Spleen (tissue), 11 donors: ENCODE results near the gene RMDN3. TPM values are rescaled to one million over a fixed set of nuclear protein-coding genes. Genes with fewer than 3 reads are reported as not detected.

Experiments used
- DNase-seq: peaks from one replicate; pipeline ENCODE4 v3.0.0-alpha.2; 2020
- H3K27ac ChIP-seq, 8 donors: fragments of 200-600 bp; sonication (generic) in 7 of 8; 1 replicate in 4 of 8; 2 replicates in 4 of 8; pipeline versions ENCODE4 v1.5.0 to v1.8.0; 2016 to 2021; ENCODE audit warnings: inconsistent platforms in 4 of 8, mild to moderate bottlenecking in 4 of 8, moderate library complexity in 1 of 8
- H3K27me3 ChIP-seq, 7 donors: fragments of 200-600 bp; sonication (generic) in 6 of 7; replicated peaks in 1 of 7; 1 replicate in 4 of 7; 2 replicates in 3 of 7; pipeline versions ENCODE4 v1.5.0 to v1.8.0; 2016 to 2021; ENCODE audit warnings: inconsistent platforms in 3 of 7, mild to moderate bottlenecking in 1 of 7
- H3K36me3 ChIP-seq, 6 donors: fragments of 200-600 bp; sonication (generic) in 5 of 6; 1 replicate in 4 of 6; 2 replicates in 2 of 6; pipeline versions ENCODE4 v1.5.0 to v1.8.0; 2016 to 2021; ENCODE audit warnings: inconsistent platforms in 2 of 6
- H3K4me1 ChIP-seq, 6 donors: fragments of 200-600 bp; sonication (generic) in 5 of 6; 1 replicate in 3 of 6; 2 replicates in 3 of 6; pipeline versions ENCODE4 v1.5.0 to v1.8.0; 2016 to 2021; ENCODE audit warnings: inconsistent platforms in 3 of 6
- H3K4me3 ChIP-seq, 8 donors: fragments of 200-600 bp; sonication (generic) in 7 of 8; 1 replicate in 4 of 8; 2 replicates in 4 of 8; pipeline versions ENCODE4 v1.5.0 to v1.8.0; 2016 to 2021; ENCODE audit warnings: inconsistent platforms in 4 of 8, mild to moderate bottlenecking in 4 of 8, moderate library complexity in 2 of 8
- H3K9me3 ChIP-seq, 8 donors: fragments of 200-600 bp; sonication (generic) in 7 of 8; 1 replicate in 4 of 8; 2 replicates in 4 of 8; pipeline versions ENCODE4 v1.5.0 to v1.8.0; 2016 to 2021; ENCODE audit warnings: inconsistent platforms in 4 of 8
- POLR2A ChIP-seq, 3 donors: fragments of 450-650 bp; IDR thresholded peaks; one replicate each; pipeline ENCODE4 v1.5.1; 2017; ENCODE audit warnings: antibody characterized with exemption in 3 of 3, mild to moderate bottlenecking in 1 of 3
- POLR2AphosphoS5 ChIP-seq, 3 donors: sonication (generic); formaldehyde crosslinking; IDR thresholded peaks; one replicate each; pipeline ENCODE4 v1.5.1; 2017; ENCODE audit warnings: antibody characterized with exemption in 3 of 3
- WGBS, 5 donors: extraction: QIAGEN DNeasy Blood & Tissue Kit in 3 of 5; methylation state at CpG; one replicate each; pipeline versions ENCODE4 v1.1.5 to v1.1.7; 2013 to 2018; 5-methylcytosine and 5-hydroxymethylcytosine counted together
- intact Hi-C: fragments of 100-400 bp; cut with DNase I; formaldehyde crosslinking; loops from one replicate; pipeline ENCODE4 v1.15.0; 2023; ENCODE audit warnings: low total_unique reads
- polyA plus RNA-seq, 3 donors: library from polyadenylated mRNA; stranded (reverse); fragments of 200-250 nt; gene quantifications; one replicate each; pipeline ENCODE4 v1.2.1, GENCODE V29; 2013
- total RNA-seq, 7 donors: library from RNA; depleted of rRNA in 3 of 7; stranded (reverse); fragments of >200 nt in 3 of 7; fragmentation: NEBNext Ultra II Directional in 4 of 7; extraction: Animal tissue kit (Norgen Biotek cat#: 25700) in 4 of 7; gene quantifications; one replicate each; pipeline versions ENCODE4 v1.1.0 to v1.2.1, GENCODE V29; 2016 to 2021
- TF ChIP-seq, protein P1 (sequence below), 11 experiments: fragments of 200-600 bp in 7 of 11; fragments of 450-650 bp in 4 of 11; sonication (generic) in 4 of 11; IDR thresholded peaks in 8 of 11; conservative IDR thresholded peaks in 3 of 11; 1 replicate in 7 of 11; 2 replicates in 4 of 11; pipeline versions ENCODE4 v1.4.0 to v1.8.0; 2016 to 2021; ENCODE audit warnings: antibody characterized with exemption in 11 of 11, inconsistent platforms in 4 of 11, mild to moderate bottlenecking in 1 of 11
- donor health status: healthy with polysubstance abuse.
- donor health status: DM: no; HTN: no; CAD: no; lungs with moderate emphysema.
- donor health status: DM: no; HTN: no; CAD: no.
- donor health status: Bipolar disorder and iron deficiency.
- donor health status: healthy.
- donor health status: DM: no; HTN: no; CAD: no.
- donor health status: DM: yes; HTN: yes; CAD: no.

The RMDN3 gene
- total and polyA plus RNA-seq, 10 donors = 13.0 to 32.2 (median 23.2) TPM

DNA sequence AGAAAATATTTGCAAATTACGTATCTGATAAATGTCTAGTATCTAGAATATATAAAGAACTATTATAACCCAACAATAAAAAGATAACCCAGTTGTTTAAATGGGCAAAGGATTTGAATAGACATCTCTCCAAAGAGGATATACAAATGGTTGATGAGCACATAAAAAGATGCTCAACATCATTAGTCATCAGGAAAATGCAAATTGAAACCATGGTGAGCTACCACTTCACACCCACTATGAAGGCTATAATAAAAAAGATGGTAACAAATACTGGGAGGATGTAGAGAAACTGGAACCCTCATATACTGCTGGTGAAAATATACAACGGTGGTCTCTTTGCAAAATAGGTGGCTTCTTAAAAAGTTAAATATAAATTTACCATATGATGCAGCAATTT is 32.1 kb downstream of the RMDN3 start:
- no peaks in the 10 kb centered on the region for H3K27me3 ChIP-seq
- intact Hi-C loops = no loop called here
- peaks cover 0 to 42% (median 0%) of the 10 kb centered on the region in 6 donors for H3K36me3 ChIP-seq
- H3K4me3 ChIP-seq = no peak overlapping the region
- TF ChIP-seq, protein P1, sequence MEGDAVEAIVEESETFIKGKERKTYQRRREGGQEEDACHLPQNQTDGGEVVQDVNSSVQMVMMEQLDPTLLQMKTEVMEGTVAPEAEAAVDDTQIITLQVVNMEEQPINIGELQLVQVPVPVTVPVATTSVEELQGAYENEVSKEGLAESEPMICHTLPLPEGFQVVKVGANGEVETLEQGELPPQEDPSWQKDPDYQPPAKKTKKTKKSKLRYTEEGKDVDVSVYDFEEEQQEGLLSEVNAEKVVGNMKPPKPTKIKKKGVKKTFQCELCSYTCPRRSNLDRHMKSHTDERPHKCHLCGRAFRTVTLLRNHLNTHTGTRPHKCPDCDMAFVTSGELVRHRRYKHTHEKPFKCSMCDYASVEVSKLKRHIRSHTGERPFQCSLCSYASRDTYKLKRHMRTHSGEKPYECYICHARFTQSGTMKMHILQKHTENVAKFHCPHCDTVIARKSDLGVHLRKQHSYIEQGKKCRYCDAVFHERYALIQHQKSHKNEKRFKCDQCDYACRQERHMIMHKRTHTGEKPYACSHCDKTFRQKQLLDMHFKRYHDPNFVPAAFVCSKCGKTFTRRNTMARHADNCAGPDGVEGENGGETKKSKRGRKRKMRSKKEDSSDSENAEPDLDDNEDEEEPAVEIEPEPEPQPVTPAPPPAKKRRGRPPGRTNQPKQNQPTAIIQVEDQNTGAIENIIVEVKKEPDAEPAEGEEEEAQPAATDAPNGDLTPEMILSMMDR (IDR thresholded peaks at IDR 0.05 in 8 of 11, conservative IDR thresholded peaks at IDR 0.05 in 3 of 11) = no peak
- no peak for TF ChIP-seq POLR2AphosphoS5 (IDR thresholded peaks at IDR 0.05)
- no peak for TF ChIP-seq POLR2A (IDR thresholded peaks at IDR 0.05)
- 83 to 91% (median 88%) methylated on average over 2 of the region's 2 CpGs for WGBS, 5 donors
- DNase-seq = no peak
- no peaks in the 10 kb centered on the region for H3K4me1 ChIP-seq
- H3K9me3 ChIP-seq = no peaks in the 10 kb centered on the region
- no peak overlapping the region for H3K27ac ChIP-seq

DNA sequence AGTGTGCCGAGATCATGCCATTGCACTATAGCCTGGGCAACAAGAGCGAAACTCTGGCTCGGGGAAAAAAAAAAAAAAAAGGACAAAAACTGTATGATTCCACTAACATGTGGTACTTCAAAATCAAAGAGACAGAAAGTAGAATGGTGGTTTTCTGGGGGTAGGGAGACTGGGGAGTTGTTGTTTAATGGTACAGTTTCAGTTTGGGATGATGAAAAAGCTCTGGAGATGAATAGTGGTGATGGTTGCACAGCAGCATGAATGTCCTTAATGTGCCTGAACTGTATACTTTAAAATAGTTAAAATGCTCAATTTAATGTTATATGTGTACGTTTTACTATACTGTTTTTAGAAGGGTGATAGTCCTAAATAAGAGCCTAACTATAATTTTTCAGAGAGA is 32.7 kb downstream of the RMDN3 start:
- Histone ChIP-seq H3K4me3 (no peak overlapping the region), H3K27ac (no peak overlapping the region), H3K9me3 (no peaks in the 10 kb centered on the region), H3K27me3 (no peaks in the 10 kb centered on the region), H3K36me3 (peaks cover 0 to 44% (median 0%) of the 10 kb centered on the region in 6 donors), H3K4me1 (no peaks in the 10 kb centered on the region)
- TF ChIP-seq, protein P1 (IDR thresholded peaks at IDR 0.05 in 8 of 11, conservative IDR thresholded peaks at IDR 0.05 in 3 of 11) = no peak
- TF ChIP-seq POLR2AphosphoS5 (IDR thresholded peaks at IDR 0.05) (no peak), POLR2A (IDR thresholded peaks at IDR 0.05) (no peak)
- WGBS, 5 donors = 87 to 96% (median 93%) methylated on average over 4 of the region's 4 CpGs
- intact Hi-C loops = no loop called here
- no peak for DNase-seq

DNA sequence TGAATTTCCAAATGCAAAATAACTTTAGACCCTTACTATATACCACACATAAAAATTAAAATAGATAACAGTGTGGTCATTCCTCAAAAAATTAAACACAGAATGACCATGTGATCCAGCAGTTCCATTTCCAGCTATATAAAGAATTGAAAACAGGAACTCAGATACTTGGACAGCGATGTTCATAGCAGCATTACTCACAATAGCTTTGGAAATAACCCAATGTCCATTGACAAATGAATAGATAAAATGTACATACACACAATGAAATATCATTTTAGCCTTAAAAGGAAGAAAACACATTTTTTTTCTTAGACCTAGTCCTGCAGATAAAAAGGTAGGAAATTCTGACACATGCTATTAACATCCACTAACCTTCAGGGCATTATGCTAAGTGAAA is 33.4 kb downstream of the RMDN3 start:
- DNase-seq = no peak
- peaks cover 0 to 44% (median 0%) of the 10 kb centered on the region in 6 donors for H3K36me3 ChIP-seq
- no peak overlapping the region for H3K27ac ChIP-seq
- no peaks in the 10 kb centered on the region for H3K27me3 ChIP-seq
- no peak overlapping the region for H3K4me3 ChIP-seq
- H3K4me1 ChIP-seq = no peaks in the 10 kb centered on the region
- 73 to 89% (median 84%) methylated on average over 1 of the region's 1 CpG for WGBS, 5 donors
- TF ChIP-seq POLR2AphosphoS5 (IDR thresholded peaks at IDR 0.05) = no peak
- no peaks in the 10 kb centered on the region for H3K9me3 ChIP-seq
- intact Hi-C loops = no loop called here

DNA sequence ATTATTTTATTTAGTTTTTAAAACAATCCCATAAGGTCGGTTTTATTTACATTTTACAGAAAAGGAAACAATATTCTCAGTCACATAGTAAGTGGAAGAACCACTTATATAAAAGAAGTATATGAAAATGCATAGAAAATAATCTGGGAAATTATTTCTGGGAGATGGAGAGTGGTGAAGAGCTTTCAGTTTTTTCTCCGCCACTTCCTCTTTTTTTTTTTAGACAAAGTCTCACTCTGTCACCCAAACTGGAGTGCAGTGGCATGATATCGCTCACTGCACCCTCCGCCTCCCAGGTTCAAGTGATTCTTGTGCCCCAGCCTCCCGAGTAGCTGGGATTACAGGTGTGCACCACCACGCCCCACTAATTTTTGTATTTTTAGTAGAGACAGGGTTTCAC is 38.9 kb downstream of the RMDN3 start:
- Histone ChIP-seq H3K27ac (no peak overlapping the region), H3K9me3 (no peaks in the 10 kb centered on the region), H3K36me3 (peaks cover 0 to 56% (median 0%) of the 10 kb centered on the region in 6 donors), H3K27me3 (no peaks in the 10 kb centered on the region), H3K4me1 (no peaks in the 10 kb centered on the region), H3K4me3 (no peak overlapping the region)
- no peak for TF ChIP-seq POLR2AphosphoS5 (IDR thresholded peaks at IDR 0.05)
- TF ChIP-seq POLR2A (IDR thresholded peaks at IDR 0.05) = no peak
- TF ChIP-seq, protein P1 (IDR thresholded peaks at IDR 0.05 in 8 of 11, conservative IDR thresholded peaks at IDR 0.05 in 3 of 11) = no peak
- 83 to 87% (median 85%) methylated on average over 6 of the region's 6 CpGs for WGBS, 5 donors
- DNase-seq = no peak
- intact Hi-C loops = no loop called here

DNA sequence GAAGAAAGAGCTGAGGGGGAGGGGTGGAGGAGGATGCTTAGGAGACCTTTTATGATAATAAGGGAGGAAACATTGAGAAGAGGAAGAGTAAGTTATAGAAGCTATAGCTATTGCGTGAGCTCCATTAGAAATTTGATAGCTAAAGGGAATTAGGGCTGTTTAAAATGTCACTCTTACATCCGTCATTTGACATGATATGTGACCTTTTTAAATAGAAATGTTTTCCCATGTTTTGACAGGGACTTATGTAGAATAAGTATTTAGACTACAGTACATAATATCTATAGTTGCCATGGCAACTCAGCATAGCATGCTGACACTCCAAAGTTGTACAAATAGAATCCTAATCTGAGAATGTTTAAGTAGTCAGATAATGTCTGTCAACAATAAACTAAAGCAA is 40.9 kb downstream of the RMDN3 start:
- H3K27me3 ChIP-seq = no peaks in the 10 kb centered on the region
- H3K36me3 ChIP-seq = peaks cover 0 to 58% (median 0%) of the 10 kb centered on the region in 6 donors
- 48 to 77% (median 71%) methylated on average over 2 of the region's 2 CpGs for WGBS, 5 donors
- no peak overlapping the region for H3K27ac ChIP-seq
- no peaks in the 10 kb centered on the region for H3K4me1 ChIP-seq
- intact Hi-C loops = no loop called here
- H3K4me3 ChIP-seq = no peak overlapping the region
- DNase-seq = no peak
- TF ChIP-seq POLR2A (IDR thresholded peaks at IDR 0.05) (no peak), POLR2AphosphoS5 (IDR thresholded peaks at IDR 0.05) (no peak)
- TF ChIP-seq, protein P1 (IDR thresholded peaks at IDR 0.05 in 8 of 11, conservative IDR thresholded peaks at IDR 0.05 in 3 of 11) = no peak
- no peaks in the 10 kb centered on the region for H3K9me3 ChIP-seq
